Mesendoderm (in vitro differentiated cells): ENCODE results near the gene LRRC4C.
"Not testable (repeated sequence)": the region's sequence is repeated elsewhere in the genome, so short reads cannot be mapped to it uniquely, and the experiment has no call there.

Experiments
- DNase-seq: peaks from one replicate; pipeline ENCODE4 v3.0.0; 2013
- H2AK5ac ChIP-seq: 2 replicates; pipeline ENCODE4 v1.6.1; 2013; ENCODE audit warnings: low read length, inconsistent platforms
- H2BK120ac ChIP-seq: 2 replicates; pipeline ENCODE4 v1.6.1; 2013; ENCODE audit warnings: low read depth, mild to moderate bottlenecking, low read length, moderate library complexity, mixed read lengths
- H2BK15ac ChIP-seq: replicated peaks from 2 replicates; pipeline ENCODE4 v1.6.1; 2013; ENCODE audit warnings: low read depth, mild to moderate bottlenecking, moderate library complexity
- H2BK5ac ChIP-seq: 2 replicates; pipeline ENCODE4 v1.6.1; 2013; ENCODE audit warnings: low read length, inconsistent platforms
- H3K18ac ChIP-seq: 2 replicates; pipeline ENCODE4 v1.6.1; 2013; ENCODE audit warnings: mild to moderate bottlenecking, low read length, mixed read lengths
- H3K23ac ChIP-seq: one replicate; pipeline ENCODE4 v1.6.1; 2013; ENCODE audit warnings: low read length
- H3K27ac ChIP-seq: 2 replicates; pipeline ENCODE4 v1.5.1; 2013; ENCODE audit warnings: low read depth, mild to moderate bottlenecking, inconsistent platforms, low read length, moderate library complexity
- H3K27me3 ChIP-seq: 2 replicates; pipeline ENCODE4 v1.6.1; 2013; ENCODE audit warnings: low read length, control low read depth, mild to moderate bottlenecking, inconsistent platforms; ENCODE audit not compliant: insufficient read depth, poor library complexity
- H3K36me3 ChIP-seq: 2 replicates; pipeline ENCODE4 v1.6.1; 2013; ENCODE audit warnings: low read length, inconsistent platforms; ENCODE audit not compliant: control insufficient read depth, insufficient read depth
- H3K4ac ChIP-seq: one replicate; pipeline ENCODE4 v1.6.1; 2013; ENCODE audit warnings: low read depth, mild to moderate bottlenecking, low read length, moderate library complexity
- H3K4me1 ChIP-seq: 2 replicates; pipeline ENCODE4 v1.6.1; 2013; ENCODE audit warnings: low read depth, low read length, inconsistent platforms; ENCODE audit not compliant: control insufficient read depth
- H3K4me2 ChIP-seq: 2 replicates; pipeline ENCODE4 v1.6.1; 2013; ENCODE audit warnings: low read length
- H3K4me3 ChIP-seq: 2 replicates; pipeline ENCODE4 v1.5.1; 2013; ENCODE audit warnings: mild to moderate bottlenecking, low read length
- H3K56ac ChIP-seq: one replicate; pipeline ENCODE4 v1.6.1; 2013; ENCODE audit warnings: low read length
- H3K79me1 ChIP-seq: 2 replicates; pipeline ENCODE4 v1.6.1; 2013; ENCODE audit warnings: low read length, inconsistent platforms
- H3K79me2 ChIP-seq: 2 replicates; pipeline ENCODE4 v1.6.1; 2013; ENCODE audit warnings: mild to moderate bottlenecking, low read length; ENCODE audit not compliant: control insufficient read depth, insufficient read depth
- H3K9ac ChIP-seq: 2 replicates; pipeline ENCODE4 v1.6.1; 2013; ENCODE audit warnings: low read length, inconsistent platforms
- H4K5ac ChIP-seq: one replicate; pipeline ENCODE4 v1.6.1; 2013; ENCODE audit warnings: low read length
- H4K8ac ChIP-seq: one replicate; pipeline ENCODE4 v1.6.1; 2013; ENCODE audit warnings: low read depth, mild to moderate bottlenecking, control low read depth, low read length, moderate library complexity
- WGBS: extraction: QIAGEN DNeasy Blood & Tissue Kit; methylation state at CpG from one replicate; pipeline ENCODE4 v1.1.7; 2013; ENCODE audit warnings: low lambda C conversion rate, missing lambda C conversion rate; ENCODE audit not compliant: insufficient coverage; ENCODE audit errors: extremely low coverage; 5-methylcytosine and 5-hydroxymethylcytosine counted together

LRRC4C gene

GRCh38 chr11:40569947-40570531 is 889.4 kb downstream of the LRRC4C start:
- Histone ChIP-seq H3K4me3 (no peak overlapping the region), H3K27me3 (no peaks in the 10 kb centered on the region), H2BK5ac (no peak overlapping the region), H2BK15ac (no peak overlapping the region), H3K79me1 (no peaks in the 10 kb centered on the region), H3K56ac (no peak overlapping the region), H4K5ac (no peak overlapping the region), H4K8ac (no peak overlapping the region), H3K79me2 (no peaks in the 10 kb centered on the region), H3K36me3 (no peaks in the 10 kb centered on the region), H3K23ac (no peak overlapping the region), H2BK120ac (no peak overlapping the region), H3K27ac (no peak overlapping the region), H3K18ac (no peak overlapping the region), H3K4ac (no peak overlapping the region), H2AK5ac (no peak overlapping the region), H3K4me2 (no peak overlapping the region), H3K4me1 (no peaks in the 10 kb centered on the region), H3K9ac (no peak overlapping the region)
- WGBS = no CpG with 5 or more reads among the region's 1 CpG
- DNase-seq = no peak

- DNase-seq = no peak
- no peak overlapping the region for H3K27ac ChIP-seq
These were observed 892.1 kb downstream of the LRRC4C start for GRCh38 chr11:40567392-40567791.

GRCh38 chr11:40544162-40544561 is 915.3 kb downstream of the LRRC4C start:
- no peaks in the 10 kb centered on the region for H3K79me2 ChIP-seq
- no peak overlapping the region for H3K56ac ChIP-seq
- DNase-seq = no peak
- no peak overlapping the region for H3K4ac ChIP-seq
- no peak overlapping the region for H3K27ac ChIP-seq
- no peak overlapping the region for H4K5ac ChIP-seq
- no peak overlapping the region for H2BK5ac ChIP-seq
- H3K4me1 ChIP-seq = no peaks in the 10 kb centered on the region
- H2BK120ac ChIP-seq = no peak overlapping the region
- H2AK5ac ChIP-seq = no peak overlapping the region
- H4K8ac ChIP-seq = no peak overlapping the region
- H3K4me2 ChIP-seq = no peak overlapping the region
- H3K36me3 ChIP-seq = no peaks in the 10 kb centered on the region
- no peak overlapping the region for H3K4me3 ChIP-seq
- no peaks in the 10 kb centered on the region for H3K27me3 ChIP-seq
- WGBS = no CpG with 5 or more reads among the region's 3 CpGs
- no peaks in the 10 kb centered on the region for H3K79me1 ChIP-seq
- no peak overlapping the region for H3K9ac ChIP-seq
- H3K18ac ChIP-seq = no peak overlapping the region
- no peak overlapping the region for H2BK15ac ChIP-seq
- no peak overlapping the region for H3K23ac ChIP-seq

More at GRCh38 chr11:40567392-40567791, 892.1 kb downstream of the LRRC4C start:
- Histone ChIP-seq H3K4ac (no peak overlapping the region), H2AK5ac (no peak overlapping the region), H3K4me1 (no peaks in the 10 kb centered on the region), H3K23ac (no peak overlapping the region), H2BK5ac (no peak overlapping the region), H3K9ac (no peak overlapping the region), H2BK15ac (no peak overlapping the region), H4K5ac (no peak overlapping the region), H2BK120ac (no peak overlapping the region), H3K79me2 (no peaks in the 10 kb centered on the region), H3K36me3 (no peaks in the 10 kb centered on the region), H4K8ac (no peak overlapping the region), H3K18ac (no peak overlapping the region), H3K27me3 (no peaks in the 10 kb centered on the region), H3K79me1 (no peaks in the 10 kb centered on the region), H3K56ac (no peak overlapping the region), H3K4me2 (no peak overlapping the region), H3K4me3 (no peak overlapping the region)
- no CpG with 5 or more reads among the region's 1 CpG for WGBS

- Histone ChIP-seq H2BK15ac (no peak overlapping the region), H3K4me3 (no peak overlapping the region), H4K8ac (no peak overlapping the region), H3K27me3 (no peaks in the 10 kb centered on the region), H2BK120ac (no peak overlapping the region), H2AK5ac (no peak overlapping the region), H3K23ac (no peak overlapping the region), H3K4ac (no peak overlapping the region), H2BK5ac (no peak overlapping the region), H4K5ac (no peak overlapping the region), H3K4me1 (no peaks in the 10 kb centered on the region), H3K79me1 (no peaks in the 10 kb centered on the region), H3K79me2 (no peaks in the 10 kb centered on the region), H3K4me2 (no peak overlapping the region), H3K36me3 (no peaks in the 10 kb centered on the region), H3K56ac (no peak overlapping the region), H3K9ac (no peak overlapping the region), H3K18ac (no peak overlapping the region), H3K27ac (no peak overlapping the region)
- no CpG with 5 or more reads among the region's 1 CpG for WGBS
- no peak for DNase-seq
These were observed 916.6 kb downstream of the LRRC4C start for GRCh38 chr11:40542821-40543220.

- no peak overlapping the region for H3K23ac ChIP-seq
- H2BK120ac ChIP-seq = no peak overlapping the region
- H3K79me1 ChIP-seq = no peaks in the 10 kb centered on the region
- H4K5ac ChIP-seq = no peak overlapping the region
- no peak for DNase-seq
- no peak overlapping the region for H3K9ac ChIP-seq
- WGBS = no CpG with 5 or more reads among the region's 3 CpGs
- no peak overlapping the region for H2BK15ac ChIP-seq
- no peaks in the 10 kb centered on the region for H3K79me2 ChIP-seq
- H4K8ac ChIP-seq = no peak overlapping the region
- no peak overlapping the region for H2AK5ac ChIP-seq
- no peak overlapping the region for H3K4ac ChIP-seq
- no peaks in the 10 kb centered on the region for H3K27me3 ChIP-seq
- H3K18ac ChIP-seq = no peak overlapping the region
- no peak overlapping the region for H3K56ac ChIP-seq
- H2BK5ac ChIP-seq = no peak overlapping the region
- H3K36me3 ChIP-seq = no peaks in the 10 kb centered on the region
- no peaks in the 10 kb centered on the region for H3K4me1 ChIP-seq
- H3K27ac ChIP-seq = no peak overlapping the region
- H3K4me3 ChIP-seq = no peak overlapping the region
- no peak overlapping the region for H3K4me2 ChIP-seq
These were observed 921.7 kb downstream of the LRRC4C start for GRCh38 chr11:40537734-40538133.

- H3K4ac ChIP-seq, H2BK120ac ChIP-seq, H2BK15ac ChIP-seq, H2BK5ac ChIP-seq, H3K79me2 ChIP-seq, H3K56ac ChIP-seq, H3K9ac ChIP-seq, H4K8ac ChIP-seq, H3K23ac ChIP-seq, H3K4me1 ChIP-seq, H2AK5ac ChIP-seq, H3K27me3 ChIP-seq, H3K36me3 ChIP-seq, H3K4me3 ChIP-seq, H3K79me1 ChIP-seq, H3K18ac ChIP-seq, H3K27ac ChIP-seq, DNase-seq, H4K5ac ChIP-seq, H3K4me2 ChIP-seq: not testable (repeated sequence)
- WGBS = no CpG with 5 or more reads among the region's 6 CpGs
These were observed 937.4 kb downstream of the LRRC4C start for GRCh38 chr11:40522080-40522479.
